GM12892 (cell line): ENCODE measurements around the gene PRLR.

ENCODE experiments used
- DNase-seq: peaks from one replicate; pipeline ENCODE4 v3.0.0; 2011; ENCODE audit not compliant: insufficient read length
- FAIRE-seq: peaks from 2 replicates; lab custom pipeline; 2011; peaks lifted over from hg19 to GRCh38; lab: Jason Lieb, UNC
- POLR2A ChIP-seq: IDR thresholded peaks from 2 replicates; pipeline ENCODE4 v1.6.1; 2011; ENCODE audit warnings: low read depth, low read length, control low read depth
- POLR2AphosphoS5 ChIP-seq: IDR thresholded peaks from 2 replicates; pipeline ENCODE4 v1.6.1; 2011; ENCODE audit warnings: low read depth, low read length, control low read depth
- TAF1 ChIP-seq: IDR thresholded peaks from 2 replicates; pipeline ENCODE4 v1.6.1; 2011; ENCODE audit warnings: low read depth, mild to moderate bottlenecking, control low read depth, low read length, borderline replicate concordance

Gene PRLR

DNA sequence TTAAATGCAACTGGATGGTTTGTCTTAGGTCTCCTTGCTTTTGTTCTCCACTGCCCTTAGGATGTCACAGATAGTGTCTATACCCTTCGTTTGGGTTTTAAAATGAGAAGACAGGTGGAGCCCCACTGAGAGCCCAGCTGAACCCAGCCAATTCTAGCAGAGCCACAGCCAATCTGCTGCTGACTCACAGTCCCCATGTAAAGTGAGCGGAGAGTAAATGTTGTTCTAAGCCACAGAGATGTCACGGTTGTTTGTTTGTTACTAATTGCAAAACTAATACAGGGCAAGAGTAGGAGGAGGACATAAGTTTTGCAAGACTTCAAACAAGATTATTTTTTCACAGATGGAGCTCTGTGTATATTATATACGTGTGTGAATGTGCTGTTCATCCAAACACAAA is 132.1 kb downstream of the PRLR start:
- DNase-seq (no peak), FAIRE-seq (no peak)
- TF ChIP-seq TAF1 (no peak), POLR2AphosphoS5 (no peak), POLR2A (no peak)

DNA sequence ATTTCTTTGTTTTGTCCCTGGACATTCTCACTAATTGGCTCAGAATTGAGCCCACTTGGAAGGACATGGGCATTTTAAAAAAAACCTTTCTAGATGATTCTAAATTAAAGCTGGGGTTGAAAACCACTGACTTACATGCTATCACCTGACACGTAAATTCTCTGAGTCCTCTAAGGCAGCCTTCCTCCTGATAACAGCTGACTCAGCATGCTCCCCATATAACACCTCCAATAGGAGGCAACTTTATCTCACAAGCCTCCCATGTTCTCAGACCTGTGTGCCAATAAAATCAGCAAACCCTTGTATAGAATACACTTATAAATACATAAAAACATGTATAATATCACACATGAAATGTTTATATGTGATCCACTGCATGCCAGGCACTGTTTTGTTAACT is 133.4 kb downstream of the PRLR start:
- FAIRE-seq (no peak), DNase-seq (no peak)
- TF ChIP-seq POLR2AphosphoS5, result no peak
- TF ChIP-seq POLR2A, result no peak
- TF ChIP-seq TAF1, result no peak

- FAIRE-seq (no peak), DNase-seq (no peak)
- TF ChIP-seq POLR2A, result no peak
- no peak for TF ChIP-seq TAF1
- no peak for TF ChIP-seq POLR2AphosphoS5
Measured at GRCh38 chr5:35096216-35096615, 134.1 kb downstream of the PRLR start.

- FAIRE-seq, result no peak
- DNase-seq, result no peak
- no peak for TF ChIP-seq TAF1
- TF ChIP-seq POLR2AphosphoS5, result no peak
- no peak for TF ChIP-seq POLR2A
Measured at GRCh38 chr5:35095366-35095765, 134.9 kb downstream of the PRLR start.

DNA sequence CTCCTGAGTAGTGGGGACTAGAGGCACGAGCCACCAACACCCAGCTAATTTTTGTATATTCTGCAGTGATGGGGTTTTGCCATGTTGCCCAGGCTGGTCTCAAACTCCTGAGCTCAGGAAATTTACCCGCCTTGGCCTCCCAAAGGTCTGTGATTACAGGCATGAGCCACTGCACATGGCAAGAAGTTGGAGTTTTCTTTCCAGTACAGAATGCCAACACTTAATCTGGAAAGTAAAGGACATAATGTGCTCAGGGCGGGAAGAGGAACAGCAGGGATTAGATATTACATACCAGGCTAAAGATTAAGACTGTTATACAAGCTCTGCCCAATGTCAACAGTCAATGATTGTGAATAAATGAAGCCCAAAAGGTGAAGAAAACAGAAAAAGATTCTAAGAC is 135.3 kb downstream of the PRLR start:
- no peak for FAIRE-seq
- DNase-seq, result no peak
- TF ChIP-seq POLR2AphosphoS5 (no peak), TAF1 (no peak), POLR2A (no peak)

DNA sequence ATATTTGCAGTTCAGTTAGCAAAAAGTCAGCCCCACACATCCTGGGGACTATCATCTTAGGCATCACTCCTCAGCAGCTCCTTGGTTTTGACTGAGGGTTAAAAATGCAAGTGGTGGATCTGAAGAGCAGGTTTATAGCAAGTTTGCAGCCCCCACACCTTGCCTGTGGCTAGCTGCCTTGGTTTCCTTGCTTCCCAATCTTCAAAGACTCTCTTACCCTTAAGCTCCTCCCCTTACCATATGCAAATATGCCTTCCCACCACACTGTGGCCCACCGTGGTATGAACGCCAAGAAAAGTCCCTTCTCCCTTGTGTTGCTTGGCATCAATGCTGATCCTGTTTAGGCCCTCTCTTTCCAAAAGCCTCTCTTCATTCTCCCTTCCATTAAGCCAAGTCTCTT is 137.6 kb downstream of the PRLR start:
- TF ChIP-seq TAF1, result no peak
- no peak for TF ChIP-seq POLR2AphosphoS5
- no peak for TF ChIP-seq POLR2A
- no peak for DNase-seq
- no peak for FAIRE-seq

GRCh38 chr5:35091704-35092103 is 138.6 kb downstream of the PRLR start:
- no peak for FAIRE-seq
- TF ChIP-seq POLR2AphosphoS5 (no peak), POLR2A (no peak), TAF1 (no peak)

GRCh38 chr5:35089334-35090314 is 140.7 kb downstream of the PRLR start:
- DNase-seq (peak; percentile 10), FAIRE-seq (peak; percentile 78)
- TF ChIP-seq POLR2A (no peak), POLR2AphosphoS5 (no peak), TAF1 (no peak)

More at GRCh38 chr5:35091704-35092103, 138.6 kb downstream of the PRLR start:
- no peak for DNase-seq

DNA sequence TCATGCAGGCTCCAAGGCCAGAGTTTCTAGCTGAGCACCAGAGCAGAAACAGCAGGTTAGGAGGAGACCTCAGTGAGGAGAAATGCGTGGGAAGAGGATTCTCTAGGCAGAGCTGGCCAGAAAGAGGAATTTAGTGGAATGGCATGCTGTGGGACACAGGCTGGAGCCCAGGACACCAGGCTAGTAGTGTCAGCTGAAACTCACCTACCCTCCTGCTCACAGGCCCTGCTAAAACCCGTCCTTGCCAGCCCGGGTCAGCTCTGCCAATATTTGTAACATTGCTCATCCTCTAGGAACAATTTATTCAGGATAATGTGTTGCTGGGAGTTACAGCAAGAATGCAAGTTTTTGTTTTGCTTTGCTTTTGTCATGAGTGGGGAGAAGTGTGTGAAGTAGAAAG is 142.3 kb downstream of the PRLR start:
- TF ChIP-seq TAF1 (no peak), POLR2A (no peak), POLR2AphosphoS5 (no peak)
- DNase-seq (no peak), FAIRE-seq (no peak)

GRCh38 chr5:35083150-35083549 is 147.1 kb downstream of the PRLR start:
- no peak for DNase-seq
- no peak for TF ChIP-seq POLR2A
- no peak for TF ChIP-seq POLR2AphosphoS5
- no peak for TF ChIP-seq TAF1
- FAIRE-seq, result no peak

DNA sequence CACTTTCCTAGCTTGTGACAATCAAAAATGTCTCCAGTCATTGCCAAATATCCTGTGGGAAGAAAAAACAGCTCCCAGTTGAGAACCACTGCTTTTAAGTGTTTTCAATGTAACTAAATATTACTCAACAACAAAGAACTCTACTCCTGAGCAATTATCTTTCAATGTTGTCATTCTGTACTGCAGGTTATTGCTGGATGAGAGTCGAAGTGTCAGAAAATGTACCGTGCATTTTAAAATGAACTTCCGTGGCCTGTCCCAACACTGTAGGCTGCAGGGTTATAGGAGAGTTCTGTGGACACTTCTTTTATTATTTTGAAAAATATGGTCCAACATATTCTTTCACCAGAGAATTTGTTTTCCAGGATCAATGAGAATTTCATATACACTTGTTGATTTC is 147.8 kb downstream of the PRLR start:
- FAIRE-seq, result no peak
- TF ChIP-seq POLR2A (no peak), POLR2AphosphoS5 (no peak)
- DNase-seq, result no peak

DNA sequence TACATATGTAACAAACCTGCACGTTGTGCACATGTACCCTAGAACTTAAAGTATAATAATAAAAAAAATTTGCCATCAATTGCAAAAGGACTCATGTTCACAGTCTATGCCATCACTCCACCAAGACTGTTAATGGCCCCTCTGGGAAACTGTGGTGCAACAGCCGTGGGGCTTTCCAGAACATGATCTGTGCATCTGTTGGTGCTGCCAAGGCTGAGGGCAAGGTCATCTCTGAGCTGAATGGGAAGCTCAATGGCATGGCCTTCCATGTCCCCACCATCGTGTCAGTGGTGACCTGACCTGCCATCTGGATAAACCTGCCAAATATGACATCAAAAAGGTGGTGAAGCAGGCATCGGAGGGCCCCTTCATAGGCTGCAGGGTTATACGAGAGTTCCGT is 149.2 kb downstream of the PRLR start:
- no peak for FAIRE-seq
- TF ChIP-seq POLR2A, result no peak
- TF ChIP-seq POLR2AphosphoS5, result no peak
- TF ChIP-seq TAF1, result no peak
- DNase-seq, result no peak
